AG09309 (cell line): Measurements from ENCODE around the gene PIP4K2A.

Experiments used
- DNase-seq: peaks from one replicate; pipeline ENCODE4 v3.0.0-alpha.2; 2010; ENCODE audit warnings: low read depth
- H3K4me3 ChIP-seq: 2 replicates; pipeline ENCODE4 v1.5.1; 2011; ENCODE audit warnings: mild to moderate bottlenecking, low read depth, low read length, moderate library complexity; ENCODE audit not compliant: control insufficient read depth
- TF ChIP-seq, protein P1 (sequence below): IDR thresholded peaks from 2 replicates; pipeline ENCODE4 v1.5.1; 2011; ENCODE audit warnings: mild to moderate bottlenecking, low read depth, low read length, inconsistent platforms; ENCODE audit not compliant: insufficient read depth, control insufficient read depth; ENCODE audit errors: missing control alignments

The PIP4K2A gene

DNA sequence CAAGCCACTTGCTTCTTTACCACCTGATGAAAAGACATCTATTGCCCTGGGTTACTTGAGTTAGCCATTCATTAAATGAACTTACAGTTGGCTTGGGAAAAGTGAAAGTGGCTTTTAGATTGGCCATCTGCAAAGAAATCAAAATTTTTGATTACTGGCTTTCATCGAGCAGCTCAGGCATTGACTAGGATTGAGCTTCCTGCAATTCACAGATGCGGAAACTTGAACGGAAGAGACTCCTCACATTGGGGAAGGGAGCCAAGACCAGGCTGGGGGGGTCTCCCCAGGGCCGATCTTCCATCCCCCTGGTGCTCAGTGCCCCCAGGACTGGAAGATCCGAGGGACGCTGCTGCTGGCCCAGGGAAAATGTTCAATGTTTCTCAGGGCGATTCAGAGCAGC is 145.4 kb downstream of the PIP4K2A start:
- TF ChIP-seq, protein P1, sequence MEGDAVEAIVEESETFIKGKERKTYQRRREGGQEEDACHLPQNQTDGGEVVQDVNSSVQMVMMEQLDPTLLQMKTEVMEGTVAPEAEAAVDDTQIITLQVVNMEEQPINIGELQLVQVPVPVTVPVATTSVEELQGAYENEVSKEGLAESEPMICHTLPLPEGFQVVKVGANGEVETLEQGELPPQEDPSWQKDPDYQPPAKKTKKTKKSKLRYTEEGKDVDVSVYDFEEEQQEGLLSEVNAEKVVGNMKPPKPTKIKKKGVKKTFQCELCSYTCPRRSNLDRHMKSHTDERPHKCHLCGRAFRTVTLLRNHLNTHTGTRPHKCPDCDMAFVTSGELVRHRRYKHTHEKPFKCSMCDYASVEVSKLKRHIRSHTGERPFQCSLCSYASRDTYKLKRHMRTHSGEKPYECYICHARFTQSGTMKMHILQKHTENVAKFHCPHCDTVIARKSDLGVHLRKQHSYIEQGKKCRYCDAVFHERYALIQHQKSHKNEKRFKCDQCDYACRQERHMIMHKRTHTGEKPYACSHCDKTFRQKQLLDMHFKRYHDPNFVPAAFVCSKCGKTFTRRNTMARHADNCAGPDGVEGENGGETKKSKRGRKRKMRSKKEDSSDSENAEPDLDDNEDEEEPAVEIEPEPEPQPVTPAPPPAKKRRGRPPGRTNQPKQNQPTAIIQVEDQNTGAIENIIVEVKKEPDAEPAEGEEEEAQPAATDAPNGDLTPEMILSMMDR: no peak
- H3K4me3 ChIP-seq: no peak overlapping the region
- DNase-seq: no peak

DNA sequence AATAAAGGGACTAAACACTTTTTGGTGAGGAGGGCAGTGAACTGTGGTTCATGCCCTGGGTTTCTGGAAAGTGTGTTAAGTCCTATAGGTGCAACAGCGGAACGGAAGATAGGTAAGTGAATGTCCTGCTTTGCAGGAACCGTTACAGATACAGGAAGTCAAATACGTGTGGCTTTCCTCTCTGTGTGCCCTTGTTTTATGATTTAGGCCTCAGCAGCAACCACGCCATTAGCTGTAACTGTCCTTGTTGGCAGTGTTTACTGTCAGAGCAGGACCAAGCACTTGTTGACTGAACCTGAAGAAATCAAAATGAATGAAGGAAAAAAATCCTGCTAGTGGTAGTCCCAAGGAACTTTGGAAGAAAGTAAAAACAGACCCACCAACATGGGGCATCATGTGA is 150.3 kb downstream of the PIP4K2A start:
- H3K4me3 ChIP-seq: no peak overlapping the region
- DNase-seq: no peak
- TF ChIP-seq, protein P1: no peak

DNA sequence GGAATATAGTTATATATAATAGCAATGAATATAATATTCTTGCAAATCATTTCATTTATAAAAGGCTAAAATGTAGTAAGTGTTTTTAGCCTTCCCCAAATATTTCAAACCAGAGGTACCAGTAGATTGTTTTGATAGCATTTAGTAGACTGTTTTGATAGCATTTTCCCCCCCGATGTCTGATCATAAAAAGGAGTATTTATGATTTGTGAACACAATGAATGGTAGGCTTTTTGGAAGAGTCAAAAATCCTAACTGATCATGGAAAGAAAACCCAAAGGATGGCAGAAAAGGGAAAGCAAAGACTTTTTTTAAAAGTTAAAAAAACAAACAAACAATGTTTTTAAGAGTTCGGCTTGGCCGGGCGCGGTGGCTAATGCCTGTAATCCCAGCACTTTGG is 152.5 kb downstream of the PIP4K2A start:
- no peak for DNase-seq
- TF ChIP-seq, protein P1: no peak
- H3K4me3 ChIP-seq: no peak overlapping the region

DNA sequence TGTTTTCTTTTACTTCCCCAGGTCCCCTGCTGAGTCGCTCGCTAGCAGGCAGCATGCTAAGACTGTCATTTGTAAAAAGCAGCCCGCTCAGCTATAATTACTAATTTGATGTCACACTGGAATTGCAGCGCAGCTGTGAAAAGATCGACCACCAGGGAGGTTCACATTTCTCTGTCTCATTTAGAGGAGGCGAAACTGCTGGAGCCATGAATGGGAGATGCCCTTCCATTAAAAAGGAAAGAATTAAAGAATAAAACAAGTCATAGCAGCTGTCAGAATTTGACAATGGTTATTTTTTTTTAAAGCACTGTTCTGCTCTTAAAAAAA is 153.5 kb downstream of the PIP4K2A start:
- no peak overlapping the region for H3K4me3 ChIP-seq
- TF ChIP-seq, protein P1: no peak
- DNase-seq: no peak

DNA sequence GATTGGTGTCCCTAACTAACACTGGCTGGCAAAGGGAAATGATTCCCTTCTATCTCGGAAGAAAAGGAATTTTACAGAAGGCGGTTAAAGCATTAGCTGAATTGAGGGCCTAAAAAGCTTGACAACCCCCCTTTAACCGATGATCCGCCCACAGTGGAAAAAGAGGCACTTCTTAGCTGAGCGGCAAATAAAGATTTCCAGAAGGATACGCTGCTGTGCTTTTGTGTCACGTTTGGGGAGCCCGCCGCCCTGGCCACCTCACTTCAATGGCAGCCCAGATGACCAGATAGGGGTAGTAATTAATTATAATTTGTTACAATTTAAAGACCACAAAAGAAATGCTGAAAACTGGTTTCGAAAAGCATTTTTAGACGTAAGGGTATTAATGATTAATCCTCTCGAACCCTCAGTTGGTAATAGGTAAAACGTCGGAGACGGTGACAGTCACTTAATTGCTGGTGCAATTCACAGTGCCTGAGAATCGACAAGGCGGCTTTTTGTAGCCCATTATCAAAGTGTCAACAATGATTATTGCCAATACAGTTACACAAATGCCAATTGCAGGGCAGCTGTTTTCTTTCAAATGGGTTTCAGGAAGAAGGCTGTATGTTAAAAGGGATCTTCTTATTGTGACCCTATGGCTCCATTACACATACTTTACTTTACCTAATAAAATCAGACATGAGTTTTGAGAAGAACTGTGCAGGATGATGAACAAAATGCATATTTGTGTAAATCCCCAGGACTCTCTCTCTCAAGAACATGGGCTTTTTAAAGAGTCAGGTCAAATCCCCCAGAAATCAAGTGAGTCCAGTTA is 154.1 kb downstream of the PIP4K2A start:
- DNase-seq: no peak
- H3K4me3 ChIP-seq: no peak overlapping the region
- TF ChIP-seq, protein P1: no peak

DNA sequence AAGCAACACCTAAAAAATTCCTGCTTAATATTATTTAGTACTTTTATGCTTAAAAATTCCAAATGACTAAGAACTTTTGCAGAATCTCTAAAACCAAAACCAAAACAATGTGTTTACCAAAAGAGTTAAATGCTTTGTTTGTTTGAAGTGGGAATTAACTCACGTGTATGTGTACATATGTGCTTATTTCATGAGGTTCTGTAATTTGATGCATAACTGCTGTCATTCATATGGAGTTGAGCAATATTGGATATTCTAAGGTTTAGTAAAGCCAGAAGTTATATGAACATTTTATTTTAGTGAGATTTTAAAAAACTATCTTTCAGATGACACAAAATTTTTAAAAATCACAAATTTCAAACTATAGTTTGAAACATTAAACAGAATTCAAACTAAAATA is 157.1 kb downstream of the PIP4K2A start:
- H3K4me3 ChIP-seq: no peak overlapping the region
- no peak for DNase-seq
- TF ChIP-seq, protein P1: no peak
